Measurements from ENCODE around the gene PCSK1N.

PCSK1N gene

DNA sequence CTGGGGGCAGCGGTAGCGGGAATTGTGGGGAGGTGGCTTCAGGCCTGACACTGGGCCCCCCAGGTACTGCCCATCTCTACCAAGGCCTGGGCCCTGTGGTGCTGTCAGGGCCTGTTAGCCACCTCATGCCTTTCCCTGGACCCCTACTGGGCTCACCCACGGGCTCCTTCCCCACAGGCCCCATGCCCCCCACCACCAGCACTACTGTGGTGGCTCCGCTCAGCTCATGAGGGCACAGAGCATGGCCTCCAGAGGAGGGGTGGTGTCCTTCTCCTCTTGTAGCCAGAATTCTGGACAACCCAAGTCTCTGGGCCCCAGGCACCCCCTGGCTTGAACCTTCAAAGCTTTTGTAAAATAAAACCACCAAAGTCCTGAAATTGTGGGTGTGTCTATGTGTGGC is 41.5 kb downstream of the PCSK1N start:
- no peak for DNase-seq (ENCODE audit: low read depth)
- TF ChIP-seq MYC (IDR thresholded peaks at IDR 0.05; ENCODE audit: low read depth, low read length) (no peak), POLR2A (IDR thresholded peaks at IDR 0.05; ENCODE audit: extremely low read depth, insufficient read length) (no peak)
- TF ChIP-seq, protein P1, sequence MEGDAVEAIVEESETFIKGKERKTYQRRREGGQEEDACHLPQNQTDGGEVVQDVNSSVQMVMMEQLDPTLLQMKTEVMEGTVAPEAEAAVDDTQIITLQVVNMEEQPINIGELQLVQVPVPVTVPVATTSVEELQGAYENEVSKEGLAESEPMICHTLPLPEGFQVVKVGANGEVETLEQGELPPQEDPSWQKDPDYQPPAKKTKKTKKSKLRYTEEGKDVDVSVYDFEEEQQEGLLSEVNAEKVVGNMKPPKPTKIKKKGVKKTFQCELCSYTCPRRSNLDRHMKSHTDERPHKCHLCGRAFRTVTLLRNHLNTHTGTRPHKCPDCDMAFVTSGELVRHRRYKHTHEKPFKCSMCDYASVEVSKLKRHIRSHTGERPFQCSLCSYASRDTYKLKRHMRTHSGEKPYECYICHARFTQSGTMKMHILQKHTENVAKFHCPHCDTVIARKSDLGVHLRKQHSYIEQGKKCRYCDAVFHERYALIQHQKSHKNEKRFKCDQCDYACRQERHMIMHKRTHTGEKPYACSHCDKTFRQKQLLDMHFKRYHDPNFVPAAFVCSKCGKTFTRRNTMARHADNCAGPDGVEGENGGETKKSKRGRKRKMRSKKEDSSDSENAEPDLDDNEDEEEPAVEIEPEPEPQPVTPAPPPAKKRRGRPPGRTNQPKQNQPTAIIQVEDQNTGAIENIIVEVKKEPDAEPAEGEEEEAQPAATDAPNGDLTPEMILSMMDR (IDR thresholded peaks at IDR 0.05; ENCODE audit: low read depth, low read length) = no peak
- TF ChIP-seq, protein P2, sequence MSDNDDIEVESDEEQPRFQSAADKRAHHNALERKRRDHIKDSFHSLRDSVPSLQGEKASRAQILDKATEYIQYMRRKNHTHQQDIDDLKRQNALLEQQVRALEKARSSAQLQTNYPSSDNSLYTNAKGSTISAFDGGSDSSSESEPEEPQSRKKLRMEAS (IDR thresholded peaks at IDR 0.05; ENCODE audit: low read depth, low read length) = no peak
- H3K4me3 ChIP-seq (ENCODE audit: low read depth, low read length) = no peak overlapping the region

DNA sequence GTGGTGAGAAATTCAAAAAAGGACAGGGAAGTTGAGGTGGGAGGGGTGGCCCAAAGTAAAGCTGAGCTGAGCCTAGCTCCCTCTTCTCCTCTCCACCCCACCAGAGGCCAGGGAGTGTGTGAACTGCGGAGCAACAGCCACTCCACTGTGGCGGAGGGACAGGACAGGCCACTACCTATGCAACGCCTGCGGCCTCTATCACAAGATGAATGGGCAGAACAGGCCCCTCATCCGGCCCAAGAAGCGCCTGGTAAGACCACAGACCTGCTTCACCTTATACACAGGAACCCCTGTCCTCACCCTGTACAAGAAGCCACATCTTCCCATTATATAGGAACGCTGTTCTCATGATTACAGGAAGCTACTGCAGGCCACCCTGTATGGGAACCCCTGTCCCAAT is 43.2 kb downstream of the PCSK1N start:
- H3K4me3 ChIP-seq (ENCODE audit: low read depth, low read length) = no peak overlapping the region
- DNase-seq (ENCODE audit: low read depth) = no peak
- TF ChIP-seq MYC (IDR thresholded peaks at IDR 0.05; ENCODE audit: low read depth, low read length) = no peak
- no peak for TF ChIP-seq POLR2A (IDR thresholded peaks at IDR 0.05; ENCODE audit: extremely low read depth, insufficient read length)
- TF ChIP-seq, protein P1 (IDR thresholded peaks at IDR 0.05; ENCODE audit: low read depth, low read length) = no peak
- TF ChIP-seq, protein P2 (IDR thresholded peaks at IDR 0.05; ENCODE audit: low read depth, low read length) = no peak

DNA sequence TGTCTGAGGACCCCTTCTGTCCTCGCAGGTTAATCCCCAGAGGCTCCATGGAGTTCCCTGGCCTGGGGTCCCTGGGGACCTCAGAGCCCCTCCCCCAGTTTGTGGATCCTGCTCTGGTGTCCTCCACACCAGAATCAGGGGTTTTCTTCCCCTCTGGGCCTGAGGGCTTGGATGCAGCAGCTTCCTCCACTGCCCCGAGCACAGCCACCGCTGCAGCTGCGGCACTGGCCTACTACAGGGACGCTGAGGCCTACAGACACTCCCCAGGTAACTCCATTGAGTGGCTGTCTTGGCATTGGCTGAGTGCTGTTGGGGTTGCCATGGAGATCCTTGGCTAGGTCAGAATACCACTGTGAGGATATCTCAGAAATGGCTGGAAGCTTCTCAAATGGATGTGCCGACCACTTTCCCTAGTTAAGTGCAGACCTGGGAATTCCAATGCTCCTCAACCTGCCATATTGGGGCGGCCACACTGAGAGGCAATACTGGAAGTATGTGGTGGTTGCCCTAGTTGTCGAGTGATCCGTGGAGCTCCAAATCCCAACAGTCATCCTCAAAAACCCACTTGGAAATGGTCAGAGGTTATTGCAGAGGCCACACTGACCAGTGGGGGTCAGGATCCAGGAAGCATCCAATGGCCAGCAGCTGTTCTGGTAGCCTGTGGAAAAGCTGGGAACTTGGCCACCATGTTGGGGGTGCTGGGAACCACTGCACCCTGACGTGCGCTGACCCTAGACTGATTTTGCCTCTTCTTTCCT is 44.2 kb downstream of the PCSK1N start:
- no peak overlapping the region for H3K4me3 ChIP-seq (ENCODE audit: low read depth, low read length)
- TF ChIP-seq POLR2A (IDR thresholded peaks at IDR 0.05; ENCODE audit: extremely low read depth, insufficient read length) = no peak
- TF ChIP-seq, protein P2 (IDR thresholded peaks at IDR 0.05; ENCODE audit: low read depth, low read length) = no peak
- TF ChIP-seq, protein P1 (IDR thresholded peaks at IDR 0.05; ENCODE audit: low read depth, low read length) = no peak
- TF ChIP-seq MYC (IDR thresholded peaks at IDR 0.05; ENCODE audit: low read depth, low read length) = no peak

DNA sequence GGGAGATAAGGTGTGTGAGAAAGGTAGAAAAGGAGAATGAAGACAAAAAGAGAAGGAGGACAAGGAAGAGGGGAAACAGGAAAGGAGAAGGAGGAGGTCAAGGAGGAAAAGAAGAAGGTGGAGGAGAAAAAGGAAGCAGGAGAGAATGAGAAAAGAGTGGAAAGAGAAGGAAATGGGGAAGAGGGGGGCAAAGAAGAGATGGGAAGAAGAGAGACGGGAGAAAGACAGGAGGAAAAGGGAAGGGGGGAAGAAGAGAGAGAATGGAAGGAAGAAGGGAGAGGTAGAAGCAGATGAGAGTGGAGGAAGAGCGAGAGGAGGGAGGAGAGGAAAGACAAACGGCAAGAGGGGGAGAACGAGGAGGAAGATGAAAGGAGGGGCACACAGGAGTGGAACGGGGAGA is 44.9 kb downstream of the PCSK1N start:
- TF ChIP-seq MYC (IDR thresholded peaks at IDR 0.05; ENCODE audit: low read depth, low read length) (no peak), POLR2A (IDR thresholded peaks at IDR 0.05; ENCODE audit: extremely low read depth, insufficient read length) (no peak)
- TF ChIP-seq, protein P1 (IDR thresholded peaks at IDR 0.05; ENCODE audit: low read depth, low read length) = no peak
- TF ChIP-seq, protein P2 (IDR thresholded peaks at IDR 0.05; ENCODE audit: low read depth, low read length) = no peak
- no peak overlapping the region for H3K4me3 ChIP-seq (ENCODE audit: low read depth, low read length)
- DNase-seq (ENCODE audit: low read depth) = no peak

More for the DNA sequence above, 44.2 kb downstream of the PCSK1N start:
- no peak for DNase-seq (ENCODE audit: low read depth)

DNA sequence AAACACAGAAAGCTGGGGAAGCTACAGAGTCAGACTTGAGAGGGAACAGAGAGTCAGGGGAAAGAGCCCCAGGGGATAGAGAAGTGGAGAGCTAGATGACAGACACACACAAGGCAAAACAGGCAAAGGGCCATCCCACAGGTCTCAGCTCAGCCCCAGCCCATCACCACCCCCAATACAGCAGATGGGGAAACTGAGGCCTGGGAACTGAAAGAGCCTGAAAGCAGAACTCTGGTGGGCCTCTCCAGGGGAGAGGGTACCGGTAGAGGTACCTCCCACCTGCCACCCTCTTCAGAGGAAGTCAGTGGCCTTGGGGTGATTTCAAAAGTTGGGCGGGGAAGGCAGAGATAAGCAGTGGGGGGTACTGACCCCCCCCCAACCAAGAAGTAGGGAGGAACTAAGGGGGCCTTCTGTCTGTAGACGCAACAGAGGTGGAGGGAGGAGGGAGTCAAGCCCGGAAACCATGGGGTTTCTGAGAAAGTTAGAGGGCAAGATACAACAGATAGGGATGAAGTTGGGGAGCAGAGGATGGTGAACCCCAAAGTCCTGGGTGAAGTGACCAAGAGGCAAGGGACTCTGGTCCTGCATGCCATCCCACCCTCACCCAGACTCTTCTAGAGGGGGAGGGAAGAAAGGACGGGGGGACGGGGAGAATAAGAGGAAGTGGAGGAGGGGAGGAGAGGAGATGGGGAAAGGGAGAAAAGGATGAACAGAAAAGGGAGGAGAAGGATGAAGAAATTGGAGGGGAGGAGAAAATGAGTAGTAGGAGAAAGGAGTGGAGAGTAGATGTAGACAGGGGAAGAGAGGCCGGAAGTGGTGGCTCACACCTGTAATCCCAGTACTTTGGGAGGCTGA is 45.8 kb downstream of the PCSK1N start:
- peak; percentile 70 for DNase-seq (ENCODE audit: low read depth)
- no peak overlapping the region for H3K4me3 ChIP-seq (ENCODE audit: low read depth, low read length)
- TF ChIP-seq MYC (IDR thresholded peaks at IDR 0.05; ENCODE audit: low read depth, low read length) (no peak), POLR2A (IDR thresholded peaks at IDR 0.05; ENCODE audit: extremely low read depth, insufficient read length) (no peak)
- TF ChIP-seq, protein P2 (IDR thresholded peaks at IDR 0.05; ENCODE audit: low read depth, low read length) = no peak
- TF ChIP-seq, protein P1 (IDR thresholded peaks at IDR 0.05; ENCODE audit: low read depth, low read length) = no peak
